ENCODE measurements around the gene REEP6.

REEP6 gene

GRCh38 chr19:1456121-1456900, 34.7 kb upstream of the REEP6 start:
- no peak for DNase-seq (ENCODE audit: low spot score)

GRCh38 chr19:1457031-1457739, 33.8 kb upstream of the REEP6 start:
- no peak for DNase-seq (ENCODE audit: low spot score)

GRCh38 chr19:1457892-1458291, 33.1 kb upstream of the REEP6 start:
- DNase-seq (ENCODE audit: low spot score), result no peak

- no peak for DNase-seq (ENCODE audit: low spot score)
These were observed 31.5 kb upstream of the REEP6 start for GRCh38 chr19:1459479-1459878.

- DNase-seq (ENCODE audit: low spot score), result no peak
These were observed 30.7 kb upstream of the REEP6 start for GRCh38 chr19:1460033-1460995.

- no peak for DNase-seq (ENCODE audit: low spot score)
These were observed 29.1 kb upstream of the REEP6 start for GRCh38 chr19:1461862-1462261.

GRCh38 chr19:1465191-1466016, 25.6 kb upstream of the REEP6 start:
- DNase-seq (ENCODE audit: low spot score), result no peak

- no peak for DNase-seq (ENCODE audit: low spot score)
These were observed 24.9 kb upstream of the REEP6 start for GRCh38 chr19:1466018-1466460.

GRCh38 chr19:1466461-1467214, 24.3 kb upstream of the REEP6 start:
- DNase-seq (ENCODE audit: low spot score), result no peak

GRCh38 chr19:1467215-1467489, 23.8 kb upstream of the REEP6 start:
- DNase-seq (ENCODE audit: low spot score), result no peak

GRCh38 chr19:1467490-1468273, 23.3 kb upstream of the REEP6 start:
- no peak for DNase-seq (ENCODE audit: low spot score)

GRCh38 chr19:1468274-1468820, 22.6 kb upstream of the REEP6 start:
- no peak for DNase-seq (ENCODE audit: low spot score)

- DNase-seq (ENCODE audit: low spot score), result no peak
These were observed 22.1 kb upstream of the REEP6 start for GRCh38 chr19:1468821-1469254.

- no peak for DNase-seq (ENCODE audit: low spot score)
These were observed 21.5 kb upstream of the REEP6 start for GRCh38 chr19:1469255-1470054.

- DNase-seq (ENCODE audit: low spot score), result no peak
These were observed 21.0 kb upstream of the REEP6 start for GRCh38 chr19:1470055-1470304.

GRCh38 chr19:1470305-1471009, 20.5 kb upstream of the REEP6 start:
- DNase-seq (ENCODE audit: low spot score), result no peak

GRCh38 chr19:1471010-1471514, 19.9 kb upstream of the REEP6 start:
- no peak for DNase-seq (ENCODE audit: low spot score)

GRCh38 chr19:1471515-1472160, 19.3 kb upstream of the REEP6 start:
- no peak for DNase-seq (ENCODE audit: low spot score)

All from hematopoietic multipotent progenitor cell treated with erythropoietin and hydrocortisone succinate and interleukin-3 and kit ligand, for 17 days (in vitro differentiated cells).